Peyer's patch (tissue), 4 donors: Measurements from ENCODE around the gene MACROD2.

ENCODE experiments used
- CTCF ChIP-seq, 6 experiments: fragments of 450-650 bp in 4 of 6; fragments of 200-600 bp in 2 of 6; sonication (generic) in 1 of 6; IDR thresholded peaks; one replicate each; pipeline ENCODE4 v1.5.1; 2017 to 2019; ENCODE audit warnings: antibody characterized with exemption in 6 of 6, mild to moderate bottlenecking in 3 of 6, moderate library complexity in 1 of 6
- POLR2A ChIP-seq, 2 donors: fragments of 450-650 bp; IDR thresholded peaks; one replicate each; pipeline ENCODE4 v1.5.1; 2017; ENCODE audit warnings: antibody characterized with exemption in 2 of 2, mild to moderate bottlenecking in 2 of 2, moderate library complexity in 2 of 2

GRCh38 chr20:15224199-15224598, 1228.9 kb downstream of the MACROD2 start:
- TF ChIP-seq POLR2A (IDR thresholded peaks at IDR 0.05) (no peak), CTCF (IDR thresholded peaks at IDR 0.05) (no peak)
